ENCODE data around the gene PCDH15. TPM values are rescaled to one million over a fixed set of nuclear protein-coding genes. Genes with fewer than 3 reads are reported as not detected.

Gene PCDH15
- total and polyA plus RNA-seq, 2 experiments from 2014 or later = 0.29 to 0.66 TPM

- Mint-ChIP-seq H3K27me3 (ENCODE audit: insufficient read depth, low read depth, poor library complexity) (no peaks in the 10 kb centered on the region), H3K4me1 (peaks cover 10% of the 10 kb centered on the region), H3K4me3 (no peak overlapping the region), H3K36me3 (ENCODE audit: low read depth) (no peaks in the 10 kb centered on the region), H3K27ac (no peak overlapping the region), H3K9me3 (no peaks in the 10 kb centered on the region)
- Histone ChIP-seq H4K20me1 (replicated peaks; ENCODE audit: insufficient read depth) (no peaks in the 10 kb centered on the region), H3K27me3 (ENCODE audit: insufficient read depth) (no peaks in the 10 kb centered on the region), H3F3A (replicated peaks; ENCODE audit: low read depth) (no peaks in the 10 kb centered on the region), H3K79me2 (replicated peaks; ENCODE audit: insufficient read depth) (no peaks in the 10 kb centered on the region), H3K27ac (ENCODE audit: low read depth) (no peak overlapping the region), H3K36me3 (ENCODE audit: insufficient read depth) (no peaks in the 10 kb centered on the region), H3K4me1 (ENCODE audit: insufficient read depth) (no peaks in the 10 kb centered on the region), H3K9me2 (ENCODE audit: insufficient read depth) (0 out of 2 replicates have a peak, but pooled peaks cover 3% of the 10 kb centered on the region), H2AFZ (no peak overlapping the region), H3K4me3 (no peak overlapping the region), H3K4me2 (no peak overlapping the region)
- TF ChIP-seq ZNF331 (CRISPR knock-in tag; IDR thresholded peaks at IDR 0.05; ENCODE audit: low read depth) = no peak
- TF ChIP-seq ZNF462 (CRISPR knock-in tag; IDR thresholded peaks at IDR 0.05) = no peak
- TF ChIP-seq CREB1 (CRISPR knock-in tag; IDR thresholded peaks at IDR 0.05; ENCODE audit: low read depth) = no peak
- TF ChIP-seq CTCF (conservative IDR thresholded peaks at IDR 0.05; ENCODE audit: low read depth in 2 of 2) = no peak
- no peak for TF ChIP-seq REST (IDR thresholded peaks at IDR 0.05; ENCODE audit: unreplicated experiment)
- TF ChIP-seq ETS1 (IDR thresholded peaks at IDR 0.05) = no peak
- no peak for TF ChIP-seq NANOG (IDR thresholded peaks at IDR 0.05; ENCODE audit: borderline replicate concordance)
- TF ChIP-seq POLR2AphosphoS5 (IDR thresholded peaks at IDR 0.05; ENCODE audit: low read depth) = no peak
- no peak for TF ChIP-seq EZH2 (IDR thresholded peaks at IDR 0.05; ENCODE audit: low read depth, unreplicated experiment)
- TF ChIP-seq STAT1 (IDR thresholded peaks at IDR 0.05; ENCODE audit: unreplicated experiment) = no peak
- TF ChIP-seq JUNB (IDR thresholded peaks at IDR 0.05; ENCODE audit: unreplicated experiment) = no peak
- no peak for TF ChIP-seq EZH2phosphoT487 (IDR thresholded peaks at IDR 0.05; ENCODE audit: unreplicated experiment)
- no peak for TF ChIP-seq ZNF114 (CRISPR knock-in tag; IDR thresholded peaks at IDR 0.05)
- DNase-seq (ENCODE audit: low spot score) = no peak
- no peak for ATAC-seq
These were observed 58.6 kb downstream of the PCDH15 start for GRCh38 chr10:54742416-54742815.
